Neural cell (in vitro differentiated cells): ENCODE results near the gene PDE4D. TPM values are rescaled to one million over a fixed set of nuclear protein-coding genes. Genes with fewer than 3 reads are reported as not detected.
"Not testable (repeated sequence)": the region's sequence is repeated elsewhere in the genome, so short reads cannot be mapped to it uniquely, and the experiment has no call there.

Experiments used
- H2AFZ ChIP-seq: fragments of 200-600, 300-800 bp; sonication (generic), shearing (Covaris generic); 2 replicates; pipeline ENCODE4 v1.6.0; 2014; ENCODE audit warnings: low read depth, mild to moderate bottlenecking, antibody characterized with exemption, low read length, moderate library complexity
- H3F3A ChIP-seq: fragments of 200-600 bp; shearing (Covaris generic); 2 replicates; pipeline ENCODE4 v1.6.1; 2016; ENCODE audit warnings: mild to moderate bottlenecking, moderate library complexity, mixed read lengths, antibody characterized with exemption, low read length; ENCODE audit not compliant: insufficient read depth, poor library complexity, severe bottlenecking
- H3K27ac ChIP-seq: fragments of 200-600, 300-800 bp; sonication (generic), shearing (Covaris generic); 2 replicates; pipeline ENCODE4 v1.5.1; 2014; ENCODE audit warnings: mild to moderate bottlenecking, low read length, moderate library complexity
- H3K27me3 ChIP-seq: fragments of 300-800, 200-600 bp; sonication (generic), shearing (Covaris generic); 2 replicates; pipeline ENCODE4 v1.6.0; 2014; ENCODE audit warnings: mild to moderate bottlenecking, low read depth, low read length, moderate library complexity; ENCODE audit not compliant: insufficient read depth
- H3K36me3 ChIP-seq: fragments of 300-800, 200-600 bp; sonication (generic), shearing (Covaris generic); 2 replicates; pipeline ENCODE4 v1.5.1; 2014; ENCODE audit warnings: mild to moderate bottlenecking, antibody characterized with exemption, low read length, moderate library complexity; ENCODE audit not compliant: insufficient read depth
- H3K4me2 ChIP-seq: fragments of 300-800, 200-600 bp; sonication (generic), shearing (Covaris generic); 2 replicates; pipeline ENCODE4 v1.6.0; 2014; ENCODE audit warnings: mild to moderate bottlenecking, low read length
- H3K4me3 ChIP-seq: fragments of 300-800, 200-600 bp; sonication (generic), shearing (Covaris generic); 2 replicates; pipeline ENCODE4 v1.5.1; 2014; ENCODE audit warnings: mild to moderate bottlenecking, low read length, moderate library complexity
- H3K79me2 ChIP-seq: fragments of 200-600 bp; shearing (Covaris generic); replicated peaks from 2 replicates; pipeline ENCODE4 v1.6.0; 2014; ENCODE audit warnings: mild to moderate bottlenecking, low read length, moderate library complexity; ENCODE audit not compliant: insufficient read depth
- H3K9ac ChIP-seq: fragments of 300-800, 200-600 bp; sonication (generic), shearing (Covaris generic); 2 replicates; pipeline ENCODE4 v1.6.1; 2016; ENCODE audit warnings: mild to moderate bottlenecking, low read length, mixed read lengths
- H3K9me2 ChIP-seq: fragments of 200-600 bp; shearing (Covaris generic); 2 replicates; pipeline ENCODE4 v1.6.1; 2016; ENCODE audit warnings: mild to moderate bottlenecking, low read length, mixed read lengths; ENCODE audit not compliant: insufficient read depth
- H3K9me3 ChIP-seq: fragments of 200-600, 300-800 bp; sonication (generic), shearing (Covaris generic); 2 replicates; pipeline ENCODE4 v1.6.1; 2016; ENCODE audit warnings: mild to moderate bottlenecking, mixed run types, low read length, moderate library complexity, mixed read lengths
- H4K20me1 ChIP-seq: fragments of 200-600 bp; shearing (Covaris generic); 2 replicates; pipeline ENCODE4 v1.6.1; 2016; ENCODE audit warnings: mild to moderate bottlenecking, mixed run types; ENCODE audit not compliant: insufficient read depth
- EP300 ChIP-seq: fragments of 450-650 bp; conservative IDR thresholded peaks from 2 replicates; pipeline ENCODE4 v1.6.1; 2014; ENCODE audit warnings: antibody characterized with exemption, mild to moderate bottlenecking, moderate library complexity; ENCODE audit not compliant: poor library complexity, severe bottlenecking
- EZH2 ChIP-seq: fragments of 200-600, 300-800 bp; shearing (Covaris generic), sonication (generic); IDR thresholded peaks from 2 replicates; pipeline ENCODE4 v1.6.1; 2014; ENCODE audit warnings: antibody characterized with exemption, low read length, borderline replicate concordance, mild to moderate bottlenecking; ENCODE audit not compliant: insufficient read depth, poor library complexity, severe bottlenecking
- MXI1 ChIP-seq: fragments of 450-650 bp; conservative IDR thresholded peaks from 2 replicates; pipeline ENCODE4 v1.6.1; 2014; ENCODE audit warnings: antibody characterized with exemption, mild to moderate bottlenecking; ENCODE audit not compliant: poor library complexity, severe bottlenecking
- POLR2AphosphoS5 ChIP-seq: IDR thresholded peaks from 2 replicates; pipeline ENCODE4 v1.6.1; 2012
- RAD21 ChIP-seq: fragments of 450-650 bp; conservative IDR thresholded peaks from 2 replicates; pipeline ENCODE4 v1.6.1; 2014; ENCODE audit warnings: antibody characterized with exemption, mild to moderate bottlenecking, moderate library complexity
- REST ChIP-seq: IDR thresholded peaks from 2 replicates; pipeline ENCODE4 v1.6.1; 2012; ENCODE audit warnings: borderline replicate concordance
- SMC3 ChIP-seq: fragments of 450-650 bp; conservative IDR thresholded peaks from 2 replicates; pipeline ENCODE4 v1.6.1; 2014; ENCODE audit warnings: antibody characterized with exemption, mild to moderate bottlenecking, moderate library complexity; ENCODE audit not compliant: poor library complexity
- TAF1 ChIP-seq: IDR thresholded peaks from 2 replicates; pipeline ENCODE4 v1.6.1; 2012; ENCODE audit warnings: low read depth
- polyA plus RNA-seq: library from polyadenylated mRNA; depleted of rRNA; stranded (reverse); fragments of >200 nt; gene quantifications from 2 replicates; pipeline ENCODE4 v1.2.3, GENCODE V29; 2014
- TF ChIP-seq, protein P1 (sequence below): fragments of 450-650 bp; IDR thresholded peaks from 2 replicates; pipeline ENCODE4 v1.5.1; 2014; ENCODE audit warnings: antibody characterized with exemption, mild to moderate bottlenecking, moderate library complexity; ENCODE audit not compliant: poor library complexity, severe bottlenecking

Gene PDE4D
- polyA plus RNA-seq, 1 donor from 2014 or later, result 42.8 TPM

DNA sequence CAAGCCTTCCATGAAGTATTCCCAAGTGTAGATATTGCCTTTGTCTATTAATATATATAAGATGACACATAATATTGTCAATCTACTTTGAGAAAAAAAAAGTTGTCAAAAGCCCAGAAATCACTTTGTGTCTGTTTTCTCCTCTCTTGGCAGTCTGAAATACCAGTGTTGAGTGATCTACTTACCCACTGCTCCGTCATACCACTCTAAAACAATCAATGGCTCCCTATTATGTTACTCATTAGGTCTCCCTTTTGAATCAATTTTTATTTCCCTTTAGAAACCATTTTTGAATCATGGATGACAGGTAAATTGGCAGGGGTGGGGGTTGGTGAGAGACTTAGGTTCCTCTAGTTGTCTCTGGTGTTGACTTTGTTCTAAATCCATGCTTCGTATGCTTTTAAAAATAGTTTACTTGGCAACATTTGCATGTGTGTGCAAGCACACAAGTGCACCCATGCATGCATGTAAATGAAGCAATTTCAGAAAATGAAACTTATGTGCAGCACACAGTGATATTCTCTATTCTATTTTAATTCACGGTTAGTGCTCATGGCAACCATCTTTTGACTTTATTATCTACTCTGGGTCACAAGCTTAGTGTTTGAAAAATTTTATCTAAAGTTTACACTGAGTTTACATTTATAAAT is 931.8 kb downstream of the PDE4D start:
- Histone ChIP-seq H3K9ac (no peak overlapping the region), H3K4me3 (no peak overlapping the region), H2AFZ (no peak overlapping the region), H3K4me2 (no peak overlapping the region), H4K20me1 (no peaks in the 10 kb centered on the region), H3K79me2 (no peaks in the 10 kb centered on the region), H3K9me3 (no peaks in the 10 kb centered on the region), H3F3A (no peaks in the 10 kb centered on the region), H3K27ac (no peak overlapping the region), H3K27me3 (no peaks in the 10 kb centered on the region), H3K9me2 (no peaks in the 10 kb centered on the region), H3K36me3 (no peaks in the 10 kb centered on the region)
- TF ChIP-seq REST (no peak), RAD21 (no peak), POLR2AphosphoS5 (no peak), EZH2 (no peak), SMC3 (no peak), EP300 (no peak), TAF1 (no peak), MXI1 (no peak)
- TF ChIP-seq, protein P1, sequence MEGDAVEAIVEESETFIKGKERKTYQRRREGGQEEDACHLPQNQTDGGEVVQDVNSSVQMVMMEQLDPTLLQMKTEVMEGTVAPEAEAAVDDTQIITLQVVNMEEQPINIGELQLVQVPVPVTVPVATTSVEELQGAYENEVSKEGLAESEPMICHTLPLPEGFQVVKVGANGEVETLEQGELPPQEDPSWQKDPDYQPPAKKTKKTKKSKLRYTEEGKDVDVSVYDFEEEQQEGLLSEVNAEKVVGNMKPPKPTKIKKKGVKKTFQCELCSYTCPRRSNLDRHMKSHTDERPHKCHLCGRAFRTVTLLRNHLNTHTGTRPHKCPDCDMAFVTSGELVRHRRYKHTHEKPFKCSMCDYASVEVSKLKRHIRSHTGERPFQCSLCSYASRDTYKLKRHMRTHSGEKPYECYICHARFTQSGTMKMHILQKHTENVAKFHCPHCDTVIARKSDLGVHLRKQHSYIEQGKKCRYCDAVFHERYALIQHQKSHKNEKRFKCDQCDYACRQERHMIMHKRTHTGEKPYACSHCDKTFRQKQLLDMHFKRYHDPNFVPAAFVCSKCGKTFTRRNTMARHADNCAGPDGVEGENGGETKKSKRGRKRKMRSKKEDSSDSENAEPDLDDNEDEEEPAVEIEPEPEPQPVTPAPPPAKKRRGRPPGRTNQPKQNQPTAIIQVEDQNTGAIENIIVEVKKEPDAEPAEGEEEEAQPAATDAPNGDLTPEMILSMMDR, result no peak

DNA sequence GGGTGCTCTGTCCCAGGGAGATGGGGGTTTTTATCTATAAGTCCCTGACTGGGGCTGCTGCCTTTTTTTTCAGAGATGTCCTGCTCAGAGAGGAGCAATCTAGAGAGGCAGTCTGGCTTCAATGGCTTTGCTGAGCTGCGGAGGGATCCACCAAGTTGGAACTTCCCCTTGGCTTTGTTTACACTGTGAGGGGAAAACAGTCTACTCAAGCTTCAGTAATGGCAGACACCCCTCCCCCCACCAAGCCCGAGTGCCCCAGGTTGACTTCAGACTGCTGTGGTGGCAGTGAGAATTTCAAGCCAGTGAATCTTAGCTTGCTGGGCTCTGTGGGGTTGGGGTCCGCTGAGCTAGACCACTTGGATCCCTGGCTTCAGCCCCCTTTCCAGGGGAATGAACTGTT is 934.8 kb downstream of the PDE4D start:
- Histone ChIP-seq H2AFZ (no peak overlapping the region), H3K4me2 (no peak overlapping the region), H3K36me3 (no peaks in the 10 kb centered on the region), H3K9me2 (no peaks in the 10 kb centered on the region), H3K9ac (no peak overlapping the region), H3F3A (no peaks in the 10 kb centered on the region), H3K27ac (no peak overlapping the region), H3K9me3 (no peaks in the 10 kb centered on the region), H3K27me3 (no peaks in the 10 kb centered on the region), H4K20me1 (no peaks in the 10 kb centered on the region), H3K79me2 (no peaks in the 10 kb centered on the region), H3K4me3 (no peak overlapping the region)
- TF ChIP-seq MXI1 (no peak), RAD21 (no peak), SMC3 (no peak), TAF1 (no peak), POLR2AphosphoS5 (no peak), EZH2 (no peak), EP300 (no peak), REST (no peak)
- TF ChIP-seq, protein P1, result no peak

DNA sequence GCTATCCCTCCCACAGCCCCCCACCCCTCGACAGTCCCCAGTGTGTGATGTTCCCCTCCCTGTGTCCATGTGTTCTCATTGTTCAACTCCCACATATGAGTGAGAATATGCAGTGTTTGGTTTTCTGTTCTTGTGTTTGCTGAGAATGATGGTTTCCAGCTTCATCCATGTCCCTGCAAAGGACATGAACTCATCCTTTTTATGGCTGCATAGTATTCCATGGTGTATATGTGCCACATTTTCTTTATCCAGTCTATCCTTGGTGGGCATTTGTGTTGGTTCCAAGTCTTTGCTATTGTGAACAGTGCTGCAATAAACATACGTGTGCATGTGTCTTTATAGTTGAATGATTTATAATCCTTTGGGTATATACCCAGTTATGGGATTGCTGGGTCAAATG is 940.3 kb downstream of the PDE4D start:
- H3K9me3 ChIP-seq, H4K20me1 ChIP-seq, H3F3A ChIP-seq, H3K79me2 ChIP-seq, H3K27ac ChIP-seq, H3K27me3 ChIP-seq, H3K4me3 ChIP-seq, H3K9me2 ChIP-seq, H3K9ac ChIP-seq, H3K4me2 ChIP-seq, H3K36me3 ChIP-seq, H2AFZ ChIP-seq: not testable (repeated sequence)
